Esophagus muscularis mucosa (tissue), 4 donors: Measurements from ENCODE around the gene PIGBOS1. TPM values are rescaled to one million over a fixed set of nuclear protein-coding genes. Genes with fewer than 3 reads are reported as not detected.
A peak's percentile ranks its signal among the peaks of the same experiment; 100 is the strongest.
"Not testable (repeated sequence)": the region's sequence is repeated elsewhere in the genome, so short reads cannot be mapped to it uniquely, and the experiment has no call there.

ENCODE experiments used
- DNase-seq: peaks from one replicate; pipeline ENCODE4 v3.0.0-alpha.2; 2017; ENCODE audit errors: extremely low spot score
- H3K27ac ChIP-seq, 4 donors: fragments of 200-600 bp; sonication (generic); replicated peaks in 1 of 4; 1 replicate in 3 of 4; 2 replicates in 1 of 4; pipeline ENCODE4 v1.5.1; 2016 to 2019; ENCODE audit warnings: mild to moderate bottlenecking in 1 of 4
- H3K27me3 ChIP-seq, 4 donors: fragments of 200-600 bp; sonication (generic); one replicate each; pipeline versions ENCODE4 v1.5.1 to v1.6.0; 2016 to 2019
- H3K36me3 ChIP-seq, 4 donors: fragments of 200-600 bp; sonication (generic); one replicate each; pipeline ENCODE4 v1.5.1; 2016 to 2019
- H3K4me1 ChIP-seq, 4 donors: fragments of 200-600 bp; sonication (generic); one replicate each; pipeline ENCODE4 v1.5.1; 2016 to 2019
- H3K4me3 ChIP-seq, 4 donors: fragments of 200-600 bp; sonication (generic); 1 replicate in 2 of 4; 2 replicates in 2 of 4; pipeline ENCODE4 v1.5.1; 2016 to 2019; ENCODE audit warnings: mild to moderate bottlenecking in 4 of 4, moderate library complexity in 1 of 4
- H3K9me3 ChIP-seq, 4 donors: fragments of 200-600 bp; sonication (generic); 1 replicate in 3 of 4; 2 replicates in 1 of 4; pipeline ENCODE4 v1.5.1; 2016 to 2019
- CTCF ChIP-seq, 3 experiments: fragments of 200-600 bp in 2 of 3; fragments of 450-650 bp in 1 of 3; sonication (generic) in 2 of 3; IDR thresholded peaks; one replicate each; pipeline ENCODE4 v1.5.1; 2017 to 2019; ENCODE audit warnings: antibody characterized with exemption in 3 of 3, mild to moderate bottlenecking in 2 of 3, moderate library complexity in 1 of 3
- EP300 ChIP-seq: sonication (generic); formaldehyde crosslinking; IDR thresholded peaks from one replicate; pipeline ENCODE4 v1.6.1; 2017; ENCODE audit warnings: antibody characterized with exemption
- POLR2A ChIP-seq: fragments of 450-650 bp; IDR thresholded peaks from one replicate; pipeline ENCODE4 v1.6.1; 2017; ENCODE audit warnings: antibody characterized with exemption, moderate library complexity, mild to moderate bottlenecking, low read depth
- POLR2AphosphoS5 ChIP-seq, 2 donors: sonication (generic); formaldehyde crosslinking; IDR thresholded peaks; one replicate each; pipeline ENCODE4 v1.6.1; 2017; ENCODE audit warnings: antibody characterized with exemption in 2 of 2
- WGBS: methylation state at CpG from one replicate; pipeline ENCODE4 v1.1.5; 2018; 5-methylcytosine and 5-hydroxymethylcytosine counted together
- intact Hi-C: fragments of 100-400 bp; cut with DNase I; formaldehyde crosslinking; loops from one replicate; pipeline ENCODE4 v1.15.1; 2023
- total RNA-seq, 4 donors: library from RNA; depleted of rRNA; stranded (reverse); fragments of >200 nt; gene quantifications; one replicate each; pipeline versions ENCODE4 v1.1.0 to v1.2.1, GENCODE V29; 2016

Gene PIGBOS1
- total RNA-seq, 4 donors from 2014 or later, result 10.6 to 21.6 (median 14.4) TPM

DNA sequence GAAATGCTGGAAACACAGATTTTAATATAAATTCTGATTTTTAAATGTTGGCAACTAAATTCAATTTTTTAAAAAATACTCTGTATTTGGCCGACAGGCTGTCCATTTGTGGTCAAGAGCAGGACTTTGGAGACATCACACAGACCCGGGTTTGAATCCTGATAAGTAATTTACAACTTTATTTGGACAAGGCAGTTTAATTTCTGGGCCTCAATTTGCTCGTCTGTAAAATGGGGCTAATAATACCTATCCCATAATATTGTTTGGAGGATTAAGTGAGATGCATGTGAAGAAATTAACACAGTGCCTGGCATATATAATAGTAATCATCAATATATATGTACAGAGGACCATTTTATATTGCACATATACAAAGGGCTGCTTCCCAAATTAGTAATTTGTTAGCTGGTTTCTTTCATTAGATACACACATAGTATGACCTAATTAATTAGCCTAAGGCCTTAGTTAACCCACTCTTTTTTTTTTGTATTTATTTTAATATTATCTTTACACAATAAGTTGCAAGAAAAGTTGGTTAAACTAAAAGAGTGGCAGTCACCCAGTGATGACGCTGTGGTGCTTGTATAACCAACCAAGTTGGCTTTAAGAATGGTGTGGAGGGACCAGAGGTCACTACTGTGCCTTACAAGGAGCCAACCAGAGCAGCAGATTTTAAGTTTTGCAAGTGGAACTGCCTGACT lies 764 bp upstream of the PIGBOS1 start:
- no peak for TF ChIP-seq EP300

DNA sequence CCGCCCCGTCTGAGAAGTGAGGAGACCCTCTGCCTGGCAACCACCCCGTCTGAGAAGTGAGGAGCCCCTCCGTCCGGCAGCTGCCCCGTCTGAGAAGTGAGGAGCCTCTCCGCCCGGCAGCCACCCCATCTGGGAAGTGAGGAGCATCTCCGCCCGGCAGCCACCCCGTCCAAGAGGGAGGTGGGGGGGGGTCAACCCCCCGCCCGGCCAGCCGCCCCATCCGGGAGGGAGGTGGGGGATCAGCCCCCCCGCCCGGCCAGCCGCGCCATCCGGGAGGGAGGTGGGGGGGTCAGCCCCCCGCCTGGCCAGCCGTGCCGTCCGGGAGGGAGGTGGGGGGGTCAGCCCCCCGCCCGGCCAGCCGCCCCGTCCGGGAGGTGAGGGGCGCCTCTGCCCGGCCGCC lies 16.1 kb downstream of the PIGBOS1 start:
- no CpG with 5 or more reads among the region's 32 CpGs for WGBS
- H3K27me3 ChIP-seq, H3K4me3 ChIP-seq, intact Hi-C loops, DNase-seq, H3K4me1 ChIP-seq, H3K9me3 ChIP-seq, H3K27ac ChIP-seq, H3K36me3 ChIP-seq: not testable (repeated sequence)

More for the DNA sequence above, 764 bp upstream of the PIGBOS1 start:
- Histone ChIP-seq H3K4me1 (peaks cover 26 to 37% (median 35%) of the 10 kb centered on the region in 4 donors), H3K9me3 (no peaks in the 10 kb centered on the region), H3K27me3 (no peaks in the 10 kb centered on the region), H3K4me3 (peak overlapping the region; percentile 61 to 87 (median 72)), H3K36me3 (peaks cover 0 to 19% (median 0%) of the 10 kb centered on the region in 4 donors), H3K27ac (peak overlapping the region; percentile 81 to 91 (median 87))
- WGBS, result 53% methylated on average over 4 of the region's 4 CpGs
- DNase-seq, result no peak
- intact Hi-C loops, result loop anchor here (5.0 kb wide), 1 partner anchor 88 kb away; the partner anchor contains the start of genes CCPG1 and PIERCE2

DNA sequence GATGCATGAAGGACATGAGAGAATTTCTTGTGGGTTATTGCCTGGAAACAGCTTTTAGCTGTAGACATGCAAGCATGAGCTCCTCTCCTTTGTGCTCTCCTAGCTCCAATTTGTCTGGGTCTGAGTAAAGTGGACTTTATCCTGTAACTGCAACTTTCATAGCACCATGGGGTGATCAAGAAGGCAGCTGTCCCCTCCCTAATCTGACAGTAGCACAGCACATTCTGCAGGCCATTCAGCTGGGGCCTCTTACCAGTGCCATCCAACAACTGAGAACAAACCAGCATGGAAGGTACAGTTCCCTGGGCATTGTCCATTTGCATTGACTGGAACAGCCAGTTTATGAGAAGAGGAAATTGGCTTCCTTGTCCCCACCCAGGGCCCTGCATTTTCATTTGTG lies 21.6 kb downstream of the PIGBOS1 start:
- no peaks in the 10 kb centered on the region for H3K36me3 ChIP-seq
- TF ChIP-seq CTCF (IDR thresholded peaks at IDR 0.05) (no peak), EP300 (no peak), POLR2A (no peak), POLR2AphosphoS5 (IDR thresholded peaks at IDR 0.05) (no peak)
- H3K27me3 ChIP-seq, result no peaks in the 10 kb centered on the region
- no peaks in the 10 kb centered on the region for H3K9me3 ChIP-seq
- H3K4me3 ChIP-seq, result no peak overlapping the region
- no peak overlapping the region for H3K27ac ChIP-seq
- no peaks in the 10 kb centered on the region for H3K4me1 ChIP-seq
- intact Hi-C loops, result no loop called here
- no peak for DNase-seq

GRCh38 chr15:55290528-55291057 lies 28.3 kb downstream of the PIGBOS1 start:
- WGBS, result 23% methylated on average over 17 of the region's 17 CpGs
- intact Hi-C loops, result loop anchor here (1.0 kb wide), 1 partner anchor 73 kb away; no protein-coding TSS in a partner anchor

GRCh38 chr15:55289746-55290527 lies 29.0 kb downstream of the PIGBOS1 start, which contains the start of gene RAB27A:
Gene RAB27A, minus strand, starts transcription at chr15:55289813. Its CDS starts 54,879 bp downstream, at chr15:55234934.
- TF ChIP-seq CTCF (IDR thresholded peaks at IDR 0.05) (no peak), EP300 (peak; percentile 46), POLR2A (peak; percentile 22), POLR2AphosphoS5 (IDR thresholded peaks at IDR 0.05) (peak; percentile 59 to 64)
- peak within 1 kb of the TSS; percentile 72 to 98 (median 83) for H3K4me3 ChIP-seq
- DNase-seq, result no peak
- intact Hi-C loops, result loop anchor here (1.0 kb wide), 1 partner anchor 73 kb away; no protein-coding TSS in a partner anchor
- no peaks in the 10 kb centered on the region for H3K9me3 ChIP-seq
- peaks cover 0 to 3% (median 0%) of the 10 kb centered on the region in 4 donors for H3K36me3 ChIP-seq
- 1% methylated on average over 53 of the region's 69 CpGs for WGBS
- peaks cover 8 to 31% (median 21%) of the 10 kb centered on the region in 4 donors for H3K4me1 ChIP-seq
- peak within 1 kb of the TSS; percentile 88 to 98 (median 90) for H3K27ac ChIP-seq
- H3K27me3 ChIP-seq, result no peaks in the 10 kb centered on the region

More at GRCh38 chr15:55290528-55291057, 28.3 kb downstream of the PIGBOS1 start:
- TF ChIP-seq CTCF (IDR thresholded peaks at IDR 0.05) (peak; percentile 87 to 95 (median 92)), EP300 (no peak), POLR2AphosphoS5 (IDR thresholded peaks at IDR 0.05) (peak in 1 of 2 donors; percentile 38), POLR2A (no peak)
- Histone ChIP-seq H3K36me3 (peaks cover 0 to 3% (median 0%) of the 10 kb centered on the region in 4 donors), H3K27me3 (no peaks in the 10 kb centered on the region), H3K27ac (peak overlapping the region; percentile 88 to 98 (median 90)), H3K4me1 (peaks cover 8 to 30% (median 18%) of the 10 kb centered on the region in 4 donors), H3K4me3 (peak overlapping the region; percentile 72 to 98 (median 83)), H3K9me3 (no peaks in the 10 kb centered on the region)
- peak; percentile 95 for DNase-seq
